SKM-1 (cell line): Measurements from ENCODE around the gene EXD3.

Experiments
- DNase-seq: peaks from one replicate; lab custom pipeline; 2025; ENCODE audit not compliant: unreplicated experiment; lab: John Stamatoyannopoulos, UW

EXD3 gene

GRCh38 chr9:137447722-137448601 lies 25.0 kb upstream of the EXD3 start:
- DNase-seq = no peak

- DNase-seq = peak; percentile 35
Observed at GRCh38 chr9:137446851-137447471, 24.0 kb upstream of the EXD3 start.

- DNase-seq = no peak
Observed at GRCh38 chr9:137445930-137446431, 23.0 kb upstream of the EXD3 start.

GRCh38 chr9:137445275-137445807 lies 22.4 kb upstream of the EXD3 start:
- DNase-seq = peak; percentile 47

GRCh38 chr9:137444106-137444790 lies 21.3 kb upstream of the EXD3 start:
- no peak for DNase-seq

GRCh38 chr9:137441935-137442321 lies 19.0 kb upstream of the EXD3 start:
- DNase-seq = no peak

GRCh38 chr9:137441289-137441934 lies 18.4 kb upstream of the EXD3 start, which contains the start of gene ENTPD8:
ENTPD8 (minus strand) TSS chr9:137441357; CDS start chr9:137438285, 3,072 bp downstream.
- DNase-seq = no peak

- no peak for DNase-seq
Observed at GRCh38 chr9:137439158-137439714, 16.3 kb upstream of the EXD3 start.

GRCh38 chr9:137438591-137439157 lies 15.7 kb upstream of the EXD3 start:
- DNase-seq = no peak

- DNase-seq = no peak
Observed at GRCh38 chr9:137437691-137438590, 15.0 kb upstream of the EXD3 start.

- DNase-seq = no peak
Observed at GRCh38 chr9:137436761-137437600, 14.0 kb upstream of the EXD3 start.

- DNase-seq = no peak
Observed at GRCh38 chr9:137435980-137436760, 13.2 kb upstream of the EXD3 start.

GRCh38 chr9:137435381-137435891 lies 12.5 kb upstream of the EXD3 start:
- DNase-seq = no peak

- DNase-seq = no peak
Observed at GRCh38 chr9:137434498-137435380, 11.8 kb upstream of the EXD3 start.

- no peak for DNase-seq
Observed at GRCh38 chr9:137433916-137434431, 11.0 kb upstream of the EXD3 start.

- no peak for DNase-seq
Observed at GRCh38 chr9:137433349-137433915, 10.5 kb upstream of the EXD3 start.
